Lung (tissue), 12 donors: ENCODE measurements around the gene GCK. TPM values are rescaled to one million over a fixed set of nuclear protein-coding genes. Genes with fewer than 3 reads are reported as not detected.

Source experiments
- ATAC-seq: fragments of 200-7000 bp; cut with Tn5 transposase; one replicate; pipeline ENCODE4 v1.9.1; 2020; ENCODE audit warnings: moderate number of reproducible peaks; ENCODE audit not compliant: insufficient read depth, low FRiP score
- DNase-seq, 3 donors: peaks; one replicate each; pipeline ENCODE4 v3.0.0-alpha.2; 2013 to 2017
- H3K27ac ChIP-seq, 2 donors: one replicate each; pipeline ENCODE4 v1.5.1; 2013; ENCODE audit warnings: mild to moderate bottlenecking in 2 of 2, moderate library complexity in 2 of 2, control low read depth in 1 of 2, inconsistent platforms in 1 of 2, low read depth in 1 of 2, low read length in 1 of 2
- H3K27me3 ChIP-seq, 3 donors: one replicate each; pipeline ENCODE4 v1.5.1; 2013; ENCODE audit warnings: low read length in 2 of 3; ENCODE audit not compliant: control insufficient read depth in 3 of 3, insufficient read depth in 3 of 3
- H3K36me3 ChIP-seq, 4 donors: one replicate each; pipeline ENCODE4 v1.5.1; 2013; ENCODE audit warnings: low read length in 4 of 4, mild to moderate bottlenecking in 1 of 4, moderate library complexity in 1 of 4; ENCODE audit not compliant: control insufficient read depth in 4 of 4, insufficient read depth in 4 of 4
- H3K4me1 ChIP-seq, 5 donors: one replicate each; pipeline ENCODE4 v1.5.1; 2013; ENCODE audit warnings: low read length in 5 of 5, mild to moderate bottlenecking in 2 of 5, moderate library complexity in 1 of 5; ENCODE audit not compliant: control insufficient read depth in 5 of 5, insufficient read depth in 5 of 5
- H3K4me3 ChIP-seq: one replicate; pipeline ENCODE4 v1.5.1; 2013; ENCODE audit warnings: mild to moderate bottlenecking, control low read depth, moderate library complexity
- H3K9ac ChIP-seq, 2 donors: one replicate each; pipeline ENCODE4 v1.5.1; 2013; ENCODE audit warnings: low read length in 2 of 2, control low read depth in 1 of 2; ENCODE audit not compliant: insufficient read depth in 1 of 2
- H3K9me3 ChIP-seq, 4 donors: one replicate each; pipeline ENCODE4 v1.5.1; 2013; ENCODE audit warnings: low read length in 3 of 4, mild to moderate bottlenecking in 1 of 4, moderate library complexity in 1 of 4; ENCODE audit not compliant: control insufficient read depth in 4 of 4, insufficient read depth in 3 of 4
- CTCF ChIP-seq: IDR thresholded peaks from 2 replicates; pipeline ENCODE4 v1.5.1; 2012; ENCODE audit warnings: mild to moderate bottlenecking; ENCODE audit errors: control extremely low read depth, extremely low read depth
- WGBS, 2 donors: extraction: QIAGEN DNeasy Blood & Tissue Kit; methylation state at CpG; one replicate each; pipeline ENCODE4 v1.1.7; 2013; 5-methylcytosine and 5-hydroxymethylcytosine counted together
- polyA plus RNA-seq, 2 donors: library from polyadenylated mRNA; stranded (reverse); fragments of 200-250 nt; gene quantifications; one replicate each; pipeline ENCODE4 v1.2.1, GENCODE V29; 2013
- total RNA-seq, 2 donors: library from RNA; depleted of rRNA in 1 of 2; stranded (reverse); fragments of >200 nt in 1 of 2; gene quantifications; one replicate each; pipeline ENCODE4 v1.2.1, GENCODE V29; 2014 to 2021
- donor health status: control.
- donor health status: control.
- donor health status: Bipolar disorder and iron deficiency.
- donor health status: healthy.
- donor health status: DM: yes; HTN: yes; CAD: no.

GCK gene
- total and polyA plus RNA-seq, 4 donors = 0.25 to 1.1 (median 0.43) TPM

- no peak overlapping the region for H3K4me3 ChIP-seq
- no peak overlapping the region for H3K9ac ChIP-seq
- no peak for TF ChIP-seq CTCF
- DNase-seq = no peak
- H3K27me3 ChIP-seq = no peaks in the 10 kb centered on the region
- no peaks in the 10 kb centered on the region for H3K9me3 ChIP-seq
- H3K4me1 ChIP-seq = peaks cover 3 to 17% (median 9%) of the 10 kb centered on the region in 5 donors
- no peak for ATAC-seq
- peaks cover 0 to 60% (median 24%) of the 10 kb centered on the region in 4 donors for H3K36me3 ChIP-seq
- H3K27ac ChIP-seq = no peak overlapping the region
- WGBS, 2 donors = 94 to 95% methylated on average over 13 of the region's 13 CpGs
Observed at GRCh38 chr7:44117801-44118429, 71.3 kb downstream of the GCK start.

GRCh38 chr7:44116789-44117666 is 72.2 kb downstream of the GCK start:
- WGBS, 2 donors = 93% methylated on average over 23 to 25 of the region's 25 CpGs
- TF ChIP-seq CTCF = no peak
- Histone ChIP-seq H3K4me3 (no peak overlapping the region), H3K27ac (no peak overlapping the region), H3K4me1 (peaks cover 0 to 8% (median 4%) of the 10 kb centered on the region in 5 donors), H3K9me3 (no peaks in the 10 kb centered on the region), H3K36me3 (peaks cover 0 to 66% (median 26%) of the 10 kb centered on the region in 4 donors), H3K27me3 (no peaks in the 10 kb centered on the region), H3K9ac (no peak overlapping the region)
- DNase-seq (no peak), ATAC-seq (no peak)

- TF ChIP-seq CTCF = no peak
- DNase-seq (no peak), ATAC-seq (no peak)
- Histone ChIP-seq H3K36me3 (peaks cover 0 to 61% (median 21%) of the 10 kb centered on the region in 4 donors), H3K27ac (no peak overlapping the region), H3K27me3 (no peaks in the 10 kb centered on the region), H3K9ac (no peak overlapping the region), H3K4me3 (no peak overlapping the region), H3K4me1 (peaks cover 0 to 2% (median 0%) of the 10 kb centered on the region in 5 donors), H3K9me3 (no peaks in the 10 kb centered on the region)
- 93 to 95% methylated on average over 17 of the region's 17 CpGs for WGBS, 2 donors
Observed at GRCh38 chr7:44116087-44116788, 73.0 kb downstream of the GCK start.
